ENCODE measurements around the gene SPTBN1.

- TF ChIP-seq, protein P1, sequence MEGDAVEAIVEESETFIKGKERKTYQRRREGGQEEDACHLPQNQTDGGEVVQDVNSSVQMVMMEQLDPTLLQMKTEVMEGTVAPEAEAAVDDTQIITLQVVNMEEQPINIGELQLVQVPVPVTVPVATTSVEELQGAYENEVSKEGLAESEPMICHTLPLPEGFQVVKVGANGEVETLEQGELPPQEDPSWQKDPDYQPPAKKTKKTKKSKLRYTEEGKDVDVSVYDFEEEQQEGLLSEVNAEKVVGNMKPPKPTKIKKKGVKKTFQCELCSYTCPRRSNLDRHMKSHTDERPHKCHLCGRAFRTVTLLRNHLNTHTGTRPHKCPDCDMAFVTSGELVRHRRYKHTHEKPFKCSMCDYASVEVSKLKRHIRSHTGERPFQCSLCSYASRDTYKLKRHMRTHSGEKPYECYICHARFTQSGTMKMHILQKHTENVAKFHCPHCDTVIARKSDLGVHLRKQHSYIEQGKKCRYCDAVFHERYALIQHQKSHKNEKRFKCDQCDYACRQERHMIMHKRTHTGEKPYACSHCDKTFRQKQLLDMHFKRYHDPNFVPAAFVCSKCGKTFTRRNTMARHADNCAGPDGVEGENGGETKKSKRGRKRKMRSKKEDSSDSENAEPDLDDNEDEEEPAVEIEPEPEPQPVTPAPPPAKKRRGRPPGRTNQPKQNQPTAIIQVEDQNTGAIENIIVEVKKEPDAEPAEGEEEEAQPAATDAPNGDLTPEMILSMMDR (IDR thresholded peaks at IDR 0.05), result no peak
- TF ChIP-seq POLR2A (IDR thresholded peaks at IDR 0.05), result no peak
Observed at GRCh38 chr2:54649633-54650032, 193.5 kb downstream of the SPTBN1 start.

Data from uterus (tissue), 2 donors.